PFSK-1 (cell line): ENCODE data around the gene NRN1.

Experiments
- POLR2AphosphoS5 ChIP-seq: IDR thresholded peaks from 2 replicates; pipeline ENCODE4 v1.6.1; 2012; ENCODE audit warnings: low read depth, mild to moderate bottlenecking, control low read depth, low read length, moderate library complexity
- SIN3A ChIP-seq: IDR thresholded peaks from 2 replicates; pipeline ENCODE4 v1.6.1; 2012; ENCODE audit warnings: mild to moderate bottlenecking, low read length, moderate library complexity, borderline replicate concordance; ENCODE audit not compliant: insufficient read depth
- TAF1 ChIP-seq: IDR thresholded peaks from 2 replicates; pipeline ENCODE4 v1.6.1; 2012; ENCODE audit warnings: low read length, control low read depth, borderline replicate concordance; ENCODE audit not compliant: insufficient read depth
- TF ChIP-seq, protein P1 (sequence below), 2 experiments: IDR thresholded peaks; 2 replicates each; pipeline versions ENCODE4 v1.6.1 to v1.8.0; 2011 to 2012; ENCODE audit warnings: low read depth in 2 of 2, low read length in 2 of 2, control low read depth in 1 of 2, inconsistent platforms in 1 of 2, mild to moderate bottlenecking in 1 of 2, moderate library complexity in 1 of 2; ENCODE audit not compliant: insufficient read depth in 1 of 2

DNA sequence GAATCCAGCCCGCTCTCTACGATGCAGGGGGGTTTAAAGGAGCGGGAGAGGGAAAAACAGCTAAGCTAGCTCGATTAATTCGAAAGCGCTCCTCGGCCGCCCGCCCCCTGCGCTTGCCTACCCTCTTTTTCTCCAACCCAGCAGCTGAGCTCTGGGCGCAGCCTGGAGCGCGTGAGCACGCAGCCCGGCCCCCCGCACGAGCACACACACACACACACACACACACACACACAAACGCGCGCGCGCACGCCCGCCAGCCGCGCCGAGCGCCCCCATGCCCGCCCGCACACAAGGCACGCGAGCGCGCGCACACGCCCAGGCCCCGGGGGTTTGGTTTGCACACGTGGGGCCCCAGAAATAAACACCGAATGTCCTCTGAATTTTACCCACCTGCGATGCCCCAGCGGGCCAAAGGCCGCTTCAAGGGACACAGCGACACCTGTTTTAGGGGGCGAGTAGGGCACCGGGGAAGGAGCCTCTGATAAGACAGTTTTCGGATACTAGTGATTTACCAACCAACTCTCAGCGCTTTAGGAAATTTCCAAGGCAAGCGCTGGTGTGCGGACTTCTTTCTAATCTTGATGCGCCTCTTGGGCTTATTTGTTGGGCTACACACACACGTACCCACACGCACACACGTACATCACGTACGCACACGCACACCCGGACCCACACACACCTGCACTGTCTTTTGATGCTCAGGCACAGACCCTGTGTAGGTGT lies 802 bp upstream of the NRN1 start:
- TF ChIP-seq, protein P1, sequence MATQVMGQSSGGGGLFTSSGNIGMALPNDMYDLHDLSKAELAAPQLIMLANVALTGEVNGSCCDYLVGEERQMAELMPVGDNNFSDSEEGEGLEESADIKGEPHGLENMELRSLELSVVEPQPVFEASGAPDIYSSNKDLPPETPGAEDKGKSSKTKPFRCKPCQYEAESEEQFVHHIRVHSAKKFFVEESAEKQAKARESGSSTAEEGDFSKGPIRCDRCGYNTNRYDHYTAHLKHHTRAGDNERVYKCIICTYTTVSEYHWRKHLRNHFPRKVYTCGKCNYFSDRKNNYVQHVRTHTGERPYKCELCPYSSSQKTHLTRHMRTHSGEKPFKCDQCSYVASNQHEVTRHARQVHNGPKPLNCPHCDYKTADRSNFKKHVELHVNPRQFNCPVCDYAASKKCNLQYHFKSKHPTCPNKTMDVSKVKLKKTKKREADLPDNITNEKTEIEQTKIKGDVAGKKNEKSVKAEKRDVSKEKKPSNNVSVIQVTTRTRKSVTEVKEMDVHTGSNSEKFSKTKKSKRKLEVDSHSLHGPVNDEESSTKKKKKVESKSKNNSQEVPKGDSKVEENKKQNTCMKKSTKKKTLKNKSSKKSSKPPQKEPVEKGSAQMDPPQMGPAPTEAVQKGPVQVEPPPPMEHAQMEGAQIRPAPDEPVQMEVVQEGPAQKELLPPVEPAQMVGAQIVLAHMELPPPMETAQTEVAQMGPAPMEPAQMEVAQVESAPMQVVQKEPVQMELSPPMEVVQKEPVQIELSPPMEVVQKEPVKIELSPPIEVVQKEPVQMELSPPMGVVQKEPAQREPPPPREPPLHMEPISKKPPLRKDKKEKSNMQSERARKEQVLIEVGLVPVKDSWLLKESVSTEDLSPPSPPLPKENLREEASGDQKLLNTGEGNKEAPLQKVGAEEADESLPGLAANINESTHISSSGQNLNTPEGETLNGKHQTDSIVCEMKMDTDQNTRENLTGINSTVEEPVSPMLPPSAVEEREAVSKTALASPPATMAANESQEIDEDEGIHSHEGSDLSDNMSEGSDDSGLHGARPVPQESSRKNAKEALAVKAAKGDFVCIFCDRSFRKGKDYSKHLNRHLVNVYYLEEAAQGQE (IDR thresholded peaks at IDR 0.05; ENCODE audit: insufficient read depth in 1 of 2, low read depth in 2 of 2, low read length in 2 of 2) = no peak
- no peak for TF ChIP-seq SIN3A
- no peak for TF ChIP-seq POLR2AphosphoS5
- no peak for TF ChIP-seq TAF1
